Measurements from ENCODE around the gene NOTCH1.

Gene NOTCH1

DNA sequence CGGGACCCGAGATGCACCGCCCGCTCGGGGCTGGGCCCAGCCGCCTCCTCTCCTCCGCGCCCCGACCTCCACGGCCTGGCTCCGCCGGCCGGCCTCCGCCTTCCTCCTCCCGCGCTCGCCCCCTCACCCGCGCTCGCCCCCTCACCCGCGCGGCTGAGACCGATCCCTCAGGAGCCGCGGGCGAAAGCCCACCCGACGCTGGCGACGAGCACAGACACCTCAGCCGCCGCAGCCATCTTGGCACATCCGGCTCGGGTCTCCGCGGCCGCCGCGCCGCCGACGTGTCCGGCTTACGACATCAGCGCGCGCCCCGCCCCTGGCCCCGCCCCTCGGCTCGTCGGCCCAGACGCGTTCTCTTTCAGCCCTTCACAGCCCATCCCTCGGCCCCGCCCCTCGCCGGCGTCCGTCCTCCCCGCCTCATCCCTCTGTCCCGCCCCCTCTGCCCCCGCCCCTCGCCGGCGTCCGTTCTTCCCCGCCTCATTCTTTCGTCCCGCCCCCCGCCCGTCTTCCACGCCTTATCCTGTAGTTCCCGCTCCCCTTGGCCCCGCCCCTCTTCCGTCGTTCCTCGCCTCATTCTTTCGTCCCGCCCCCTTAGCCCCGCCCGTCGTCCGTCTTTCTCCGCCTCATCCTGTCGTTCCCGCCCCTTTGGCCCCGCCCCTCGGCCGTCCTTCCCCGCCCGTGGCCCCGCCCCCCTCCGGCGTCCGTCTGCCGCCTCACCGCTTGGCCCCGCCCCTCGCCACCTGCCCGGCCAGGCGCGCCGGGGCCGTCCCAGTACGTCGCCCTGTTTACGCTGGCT, 62.9 kb downstream of the NOTCH1 start, which contains the start of gene SEC16A:
Gene SEC16A (minus strand): TSS at position 248 of the 796 bp plus-strand sequence. CDS start 5,425 bp downstream, outside the sequence.
- peak; percentile 99 for DNase-seq

DNA sequence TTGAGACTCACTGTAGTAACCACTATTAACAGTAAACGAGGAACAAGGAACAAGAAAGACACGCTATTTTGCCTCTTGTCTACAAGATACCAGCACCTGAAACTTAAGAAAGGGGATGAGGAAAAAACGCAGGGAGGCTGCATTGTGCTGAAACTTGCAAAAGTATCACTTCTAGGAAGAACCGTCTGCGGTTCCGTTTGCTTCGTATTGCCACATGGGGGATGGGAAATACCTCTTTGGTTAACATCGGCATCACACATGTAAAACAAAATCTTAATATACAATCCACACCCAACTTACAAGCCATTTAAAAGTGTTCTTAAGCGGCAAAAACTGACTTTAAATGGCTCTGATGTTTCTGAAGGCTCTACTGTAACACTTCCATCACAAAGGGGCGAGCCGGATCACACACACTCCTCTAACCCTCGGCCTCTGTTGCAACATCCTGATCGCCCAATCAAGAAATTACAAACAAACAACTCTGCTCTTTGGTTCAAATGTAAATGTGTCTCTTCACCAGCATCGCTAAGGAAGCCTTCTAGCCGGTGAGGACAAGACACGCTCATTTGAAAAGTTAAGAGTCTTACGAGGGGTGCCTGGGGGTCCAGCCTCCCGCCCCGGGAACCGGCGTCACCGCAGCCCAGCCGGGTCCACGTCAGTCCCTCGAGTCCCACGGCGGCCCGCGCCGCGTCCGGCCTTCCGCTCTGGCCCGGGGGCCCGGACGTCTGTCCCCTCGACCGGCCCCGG, 63.6 kb downstream of the NOTCH1 start:
- DNase-seq = peak; percentile 71

DNA sequence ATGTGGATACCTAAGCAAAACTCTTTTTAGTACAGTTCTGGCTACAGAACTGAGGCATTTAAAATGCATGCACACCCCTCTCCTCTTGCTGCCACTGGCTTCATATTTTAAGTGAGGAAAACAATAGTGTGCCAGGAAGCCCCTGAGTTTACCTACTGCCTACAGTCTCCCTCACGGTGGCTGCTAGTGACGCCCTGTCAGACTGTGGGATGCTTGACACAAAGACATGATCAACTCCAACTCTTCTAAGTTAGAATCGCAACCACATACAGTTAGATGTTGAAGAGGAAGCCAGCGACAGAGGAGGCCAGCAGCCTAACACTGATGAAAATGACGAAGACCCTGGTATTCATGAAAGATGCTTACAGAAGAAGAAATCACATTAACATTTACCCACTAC, 64.3 kb downstream of the NOTCH1 start:
- no peak for DNase-seq

DNA sequence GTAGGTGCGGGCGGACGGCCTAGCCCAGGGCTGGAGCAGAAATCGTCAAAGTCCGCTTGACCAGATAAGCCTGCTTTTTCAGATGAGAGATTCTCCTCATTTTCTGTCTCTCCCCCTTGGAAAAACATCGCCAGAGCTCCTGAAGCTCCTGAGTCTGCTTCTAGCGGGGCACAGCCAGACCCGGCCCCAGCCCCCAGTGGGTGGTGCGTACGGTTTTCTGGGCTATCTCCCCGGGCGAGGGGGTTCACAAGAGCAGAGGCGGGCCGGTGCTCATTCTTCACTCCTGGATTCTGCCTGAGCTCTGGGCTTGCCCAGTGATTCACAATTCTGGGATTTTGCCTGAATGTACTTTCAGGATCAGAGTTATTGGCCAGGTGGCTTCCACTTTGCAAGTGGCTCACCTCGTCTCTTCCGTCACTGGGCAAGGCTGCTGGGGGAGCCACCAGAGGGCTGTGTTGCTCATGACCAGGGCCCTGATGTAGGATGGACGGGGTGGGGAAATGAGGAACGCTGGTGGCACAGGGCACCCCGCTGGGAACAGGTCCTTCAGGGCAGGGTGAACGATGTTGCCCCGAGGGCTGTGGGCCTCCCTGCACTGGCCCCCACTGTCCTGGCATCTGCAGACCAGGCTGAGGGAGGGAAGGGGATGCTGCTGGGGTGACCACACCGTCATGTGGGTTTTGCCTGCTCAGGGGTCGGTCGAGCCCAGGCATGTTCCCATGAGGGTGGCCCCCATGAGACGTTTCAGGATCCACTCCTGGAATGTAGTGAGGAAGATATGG, 69.3 kb downstream of the NOTCH1 start:
- DNase-seq = no peak

DNA sequence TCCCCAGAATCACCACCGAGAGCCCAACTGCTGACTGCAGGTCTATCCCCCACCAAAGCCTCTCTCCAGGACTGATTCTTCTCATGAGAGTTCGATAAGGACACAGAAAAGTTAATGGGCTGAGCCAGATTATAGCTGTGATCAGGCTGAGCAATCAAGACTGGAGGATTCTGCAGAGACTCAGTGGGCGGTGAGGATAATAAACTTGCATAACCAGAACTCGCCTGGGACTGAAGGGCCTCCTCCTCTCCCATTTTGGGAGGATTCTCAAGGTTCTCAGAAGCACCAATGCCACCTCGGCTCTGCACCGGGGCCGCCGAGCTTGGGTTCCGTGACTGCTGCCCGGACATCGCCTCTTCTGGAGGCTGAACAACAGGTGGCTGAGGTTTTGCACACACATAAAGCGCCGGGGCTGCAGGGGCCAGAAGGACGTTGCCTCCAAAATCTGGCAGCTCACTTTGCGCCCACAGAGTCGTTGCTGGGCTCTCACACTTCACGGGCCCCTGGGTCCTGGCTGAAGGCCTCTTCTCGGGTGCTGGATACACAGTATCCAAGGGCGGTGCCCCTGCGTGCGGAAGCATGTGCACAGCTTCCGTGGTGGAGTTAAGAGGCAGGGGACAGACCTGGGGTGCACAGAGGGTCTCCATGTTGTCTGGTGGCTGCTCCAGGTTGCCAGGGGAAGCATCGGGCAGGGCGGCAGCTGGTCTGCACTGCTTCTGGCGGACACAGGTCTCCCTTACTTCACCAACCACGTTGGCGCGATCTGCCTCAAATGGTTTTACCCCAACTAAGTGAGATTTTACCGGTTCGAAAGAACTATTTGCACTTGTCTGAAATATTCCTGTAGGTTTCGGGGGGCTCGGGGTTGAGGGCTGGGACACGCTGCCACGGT, 70.6 kb downstream of the NOTCH1 start:
- DNase-seq = no peak

DNA sequence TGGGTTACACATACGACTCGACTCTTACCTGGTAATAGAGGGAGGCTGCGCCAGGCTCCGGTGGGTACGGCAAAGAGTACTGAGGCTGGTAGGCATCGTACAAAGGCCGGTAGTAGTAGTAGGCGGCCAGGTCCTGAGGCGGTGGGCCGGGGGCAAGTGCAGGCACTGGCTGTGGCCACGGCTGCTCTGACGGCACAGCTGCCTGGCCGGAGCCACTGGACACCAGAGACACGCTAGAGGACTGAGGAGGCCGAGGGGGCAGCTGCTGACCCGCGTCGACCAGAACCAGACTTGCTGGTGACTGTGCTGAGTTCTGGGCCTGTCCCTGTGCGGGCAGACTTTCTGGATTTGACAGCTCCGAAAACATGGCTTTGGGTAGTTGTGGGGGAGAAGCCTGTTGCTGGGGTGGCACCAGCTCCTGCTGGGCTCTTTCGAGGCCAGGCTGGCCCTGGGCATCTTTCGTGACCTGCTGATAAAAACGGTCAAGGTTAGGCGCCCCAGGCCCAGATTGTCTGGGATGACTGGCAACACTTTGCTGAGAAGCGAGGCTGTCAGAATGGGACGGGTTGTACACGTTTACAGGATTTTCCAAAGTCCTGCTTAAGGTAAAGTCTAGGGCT, 71.7 kb downstream of the NOTCH1 start:
- no peak for DNase-seq

DNA sequence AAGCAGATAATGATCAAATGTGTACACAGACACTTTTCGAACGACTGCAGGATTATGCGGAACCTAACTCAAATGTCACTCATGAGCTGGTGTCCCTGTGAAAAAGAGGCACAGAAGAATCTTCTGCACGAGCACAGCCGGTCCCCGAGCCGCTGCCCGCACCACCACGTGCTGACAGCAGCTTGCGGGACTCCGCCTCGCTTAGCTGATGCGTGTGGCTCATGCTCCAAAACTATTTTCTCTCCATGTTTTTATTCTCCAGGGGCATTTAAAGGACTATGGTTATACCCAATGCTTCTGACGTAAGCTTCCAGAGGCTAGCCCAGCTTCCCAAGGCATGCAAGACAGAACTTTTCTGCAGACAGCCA, 72.5 kb downstream of the NOTCH1 start:
- no peak for DNase-seq

DNA sequence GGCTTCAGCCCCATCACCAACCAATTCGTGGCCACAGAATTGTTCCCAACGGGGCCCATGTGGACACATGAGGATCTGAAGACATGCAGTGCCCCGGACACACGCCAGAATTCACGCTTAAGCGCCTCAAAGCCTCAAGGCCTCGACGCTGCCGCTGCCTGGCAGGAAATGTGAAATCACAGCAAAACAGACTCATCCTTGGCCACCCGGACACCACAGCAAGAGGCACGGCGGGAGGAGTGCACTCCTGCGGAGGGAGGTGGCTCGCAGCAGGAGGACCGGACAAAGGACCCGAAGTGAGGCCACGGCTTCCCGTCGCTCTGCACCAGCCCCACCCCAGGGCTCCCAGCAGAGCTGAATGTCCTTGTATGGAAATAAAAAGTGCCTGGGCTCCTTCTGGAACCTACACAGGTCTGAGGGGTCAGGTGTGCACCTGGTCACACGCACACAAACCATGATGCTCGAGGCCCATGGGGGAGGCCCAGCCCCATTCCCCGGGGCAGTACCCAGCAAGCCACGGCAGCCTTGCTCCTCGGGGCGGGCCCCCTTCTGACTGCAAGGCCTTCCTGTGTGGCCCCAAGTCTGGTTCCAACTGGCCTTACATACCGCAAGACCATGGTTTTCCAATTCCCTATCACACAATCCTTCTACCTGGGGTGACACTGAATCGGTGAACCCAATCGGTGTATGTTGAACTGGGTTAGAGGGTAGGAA, 73.1 kb downstream of the NOTCH1 start:
- no peak for DNase-seq

DNA sequence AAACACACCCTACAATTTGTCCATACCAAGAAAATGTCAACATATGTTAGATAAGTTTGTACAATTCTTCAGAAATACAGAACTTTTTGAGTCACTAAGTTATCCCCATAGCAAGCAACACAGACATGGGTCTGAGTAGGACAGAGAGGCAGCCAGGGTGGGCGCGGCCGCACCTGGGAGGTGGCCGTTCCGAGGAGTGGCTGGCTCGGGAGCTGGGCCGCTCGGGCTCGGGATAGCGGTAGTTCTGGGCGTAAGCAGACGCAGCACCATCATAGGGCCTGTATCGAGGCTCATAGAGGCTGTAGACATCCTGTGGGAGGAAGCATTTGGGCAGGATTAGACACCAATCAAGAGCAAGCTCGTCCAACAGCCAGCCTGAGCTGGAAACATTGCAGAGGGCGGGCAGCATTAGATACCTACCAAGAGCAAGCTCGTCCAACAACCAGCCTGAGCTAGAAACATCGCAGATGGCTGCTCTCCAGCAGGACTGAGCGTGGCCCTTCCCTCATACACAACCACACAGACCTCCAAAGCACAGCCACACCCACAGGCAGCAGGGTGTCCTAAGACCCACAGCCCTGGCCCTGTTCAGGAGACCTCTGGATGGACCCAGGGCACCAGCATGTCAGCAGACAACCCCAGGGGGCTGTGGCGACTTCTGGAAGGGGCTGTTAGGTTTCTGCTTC, 73.9 kb downstream of the NOTCH1 start:
- DNase-seq = no peak

DNA sequence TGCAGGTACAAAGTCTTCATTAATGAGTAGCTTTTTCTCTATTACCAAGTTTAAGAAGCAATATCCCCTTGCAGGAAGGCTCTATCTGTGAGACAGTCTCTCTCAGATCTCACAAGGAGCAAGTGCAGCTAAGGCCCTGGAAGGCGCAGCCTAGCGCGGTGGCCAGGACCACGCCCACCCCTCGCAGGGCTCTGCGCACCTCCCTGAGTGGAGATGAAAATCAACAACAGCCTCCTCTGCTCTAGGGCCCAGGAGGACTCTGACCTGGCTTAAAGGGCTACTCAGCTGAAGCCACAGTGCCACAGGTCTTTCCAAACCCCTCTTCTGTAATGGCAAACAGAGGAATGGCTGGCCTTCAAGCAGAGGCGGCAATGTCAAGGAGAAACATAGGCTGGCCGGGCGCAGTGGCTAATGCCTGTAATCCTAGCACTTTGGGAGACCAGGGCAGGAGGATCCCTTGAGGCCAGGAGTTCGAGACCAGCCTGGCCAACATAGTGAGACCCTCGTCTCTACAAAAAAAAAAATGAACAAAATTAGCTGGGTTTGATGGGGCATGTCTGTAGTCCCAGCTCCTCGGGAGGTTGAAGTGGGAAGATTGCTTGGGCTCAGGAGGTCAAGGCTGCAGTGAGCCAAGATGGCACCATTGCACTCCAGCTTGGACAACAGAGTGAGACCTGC, 74.9 kb downstream of the NOTCH1 start:
- DNase-seq = no peak

DNA sequence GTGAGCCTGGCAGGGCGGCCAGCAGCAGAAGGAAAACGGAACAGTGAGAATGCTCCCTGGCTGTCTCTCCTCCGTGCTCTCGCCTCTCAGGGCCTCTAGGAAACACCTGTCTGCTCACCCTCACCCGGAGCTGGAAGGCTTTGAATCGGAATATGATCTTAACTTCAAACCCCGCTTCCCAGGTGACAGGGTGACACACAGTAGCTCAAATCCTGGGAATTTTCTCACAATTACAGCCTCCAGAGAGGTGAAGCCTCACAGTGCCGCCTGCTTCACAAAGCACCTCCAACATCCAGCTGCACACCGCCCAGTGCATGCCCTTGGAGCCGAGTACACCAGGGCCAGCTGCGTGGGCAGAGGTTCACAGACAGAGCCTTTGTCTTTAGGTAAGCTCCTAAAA, 75.5 kb downstream of the NOTCH1 start:
- DNase-seq = no peak

DNA sequence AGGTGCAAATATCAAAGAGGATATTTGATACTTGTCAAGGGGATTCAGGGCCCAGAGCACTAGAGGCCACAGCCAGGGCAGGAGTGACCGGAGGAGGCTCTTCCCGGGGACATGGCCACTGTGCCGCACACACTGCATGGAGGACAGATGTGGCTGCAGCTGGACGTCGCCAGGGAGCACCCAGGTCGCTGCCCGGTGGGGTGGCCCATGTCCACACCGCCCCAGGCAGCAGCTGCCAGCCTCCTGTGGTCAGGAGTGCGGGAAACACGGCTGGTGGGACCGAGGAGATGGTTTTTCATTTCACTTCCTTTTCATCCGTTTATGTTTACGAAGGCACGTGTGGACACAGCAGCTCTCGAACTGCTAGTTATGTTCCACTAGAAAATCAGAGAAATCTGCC, 78.1 kb downstream of the NOTCH1 start:
- DNase-seq = no peak

DNA sequence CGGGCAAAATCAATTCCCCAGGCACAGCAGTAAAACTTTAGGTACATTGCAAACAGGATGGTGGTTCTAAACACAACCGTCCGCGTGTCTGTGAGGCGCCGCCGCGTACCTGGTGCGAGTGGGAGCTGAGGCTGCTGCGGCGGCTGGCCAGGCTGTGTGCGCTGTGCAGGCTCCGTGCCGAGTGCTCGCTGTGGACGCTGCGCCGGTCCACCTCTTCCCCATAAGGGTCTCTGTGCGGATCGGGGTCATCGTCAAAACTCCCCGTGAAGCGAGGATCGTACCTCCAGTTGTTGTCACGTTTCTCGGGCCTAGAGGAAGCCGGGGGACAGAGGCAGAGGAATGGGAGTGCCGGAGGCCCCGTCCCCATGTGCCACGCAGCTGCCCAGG, 79.7 kb downstream of the NOTCH1 start:
- DNase-seq = no peak

DNA sequence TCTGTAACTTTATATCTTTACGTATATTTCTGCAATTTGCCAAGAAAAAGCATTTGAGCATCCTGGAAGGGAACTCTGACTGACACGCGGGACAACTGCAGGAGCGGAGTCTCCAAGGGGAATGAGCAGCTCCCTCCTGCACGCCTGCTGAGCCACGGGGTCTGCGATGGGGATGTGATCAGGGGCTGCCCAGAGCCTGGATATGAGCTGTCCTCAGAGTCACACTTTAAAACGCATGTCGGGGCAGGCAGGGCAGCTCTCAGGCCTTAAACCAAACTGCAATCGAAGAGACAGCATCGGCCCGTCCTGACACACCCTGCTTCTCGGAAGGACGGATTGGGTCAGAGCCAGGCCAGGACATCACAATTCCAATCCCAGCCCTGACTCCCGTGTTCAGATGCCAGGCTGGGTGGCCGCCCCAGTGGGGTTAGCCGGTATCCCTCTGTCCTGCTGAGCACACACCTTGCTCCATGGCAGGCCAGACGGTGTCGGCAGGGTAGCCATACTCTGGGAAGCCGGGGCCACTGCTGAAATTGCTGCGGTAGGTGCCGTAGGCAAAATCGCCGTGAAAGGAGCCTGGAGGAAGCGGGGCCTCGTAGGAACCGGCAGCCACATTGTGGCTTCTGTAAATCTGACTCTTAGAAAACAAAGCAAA, 80.2 kb downstream of the NOTCH1 start:
- no peak for DNase-seq

DNA sequence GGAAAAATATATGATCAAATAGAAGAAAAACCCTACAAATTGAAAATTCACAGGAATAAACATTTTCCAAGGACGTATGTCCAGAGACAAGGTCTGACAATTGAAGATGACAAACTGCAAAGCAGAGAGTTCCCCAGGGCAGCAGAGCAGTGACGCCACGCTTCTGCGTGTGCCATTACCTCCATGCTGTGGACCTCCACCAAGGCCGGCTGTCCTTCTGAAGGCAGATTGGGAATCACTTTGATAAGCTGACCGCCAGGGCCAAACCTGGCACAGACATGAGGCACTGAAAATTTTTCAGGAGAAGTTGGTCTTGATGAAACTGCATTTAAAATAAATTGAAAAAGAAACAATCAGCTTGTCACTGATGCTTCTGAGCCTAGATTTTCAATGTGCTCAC, 81.6 kb downstream of the NOTCH1 start:
- no peak for DNase-seq

DNA sequence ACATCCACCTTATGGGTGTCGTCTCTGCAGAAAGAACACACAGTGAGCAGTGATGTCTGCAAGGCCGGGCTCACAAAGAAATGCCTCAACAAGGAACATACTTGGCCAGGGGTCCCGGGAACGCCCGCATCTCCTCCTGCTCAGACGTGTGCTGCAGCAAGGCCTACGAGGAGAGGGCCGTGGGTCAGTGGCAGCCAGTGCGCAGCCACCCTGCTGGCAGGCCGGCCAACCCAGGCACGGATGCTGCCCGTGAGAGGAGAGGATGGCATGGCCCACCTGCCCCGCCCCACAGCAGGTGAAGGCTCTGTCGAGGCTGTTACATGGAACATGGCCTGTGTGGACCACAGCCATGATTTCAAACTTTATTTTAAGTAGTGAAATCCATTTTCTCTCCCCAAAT, 82.3 kb downstream of the NOTCH1 start:
- DNase-seq = no peak

DNA sequence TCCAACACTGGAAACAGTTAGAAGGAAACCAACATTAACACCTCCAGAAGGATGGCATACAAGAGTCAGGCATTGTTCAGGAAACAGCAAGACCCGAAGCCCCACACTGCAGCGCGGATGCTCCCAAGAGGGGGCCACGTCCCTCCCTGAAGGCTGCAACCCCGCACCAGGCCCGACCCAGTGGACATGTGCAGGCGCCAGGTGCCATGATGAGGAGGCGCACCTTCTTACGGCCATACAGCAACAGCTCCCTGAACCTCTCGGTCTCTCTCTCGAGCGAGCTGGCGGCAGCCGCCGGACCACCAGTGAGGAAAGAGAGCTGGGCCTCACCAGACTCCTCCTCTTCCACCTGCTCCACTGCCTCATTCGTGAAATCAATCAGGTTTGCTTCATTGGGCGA, 83.2 kb downstream of the NOTCH1 start:
- DNase-seq = peak; percentile 3

DNA sequence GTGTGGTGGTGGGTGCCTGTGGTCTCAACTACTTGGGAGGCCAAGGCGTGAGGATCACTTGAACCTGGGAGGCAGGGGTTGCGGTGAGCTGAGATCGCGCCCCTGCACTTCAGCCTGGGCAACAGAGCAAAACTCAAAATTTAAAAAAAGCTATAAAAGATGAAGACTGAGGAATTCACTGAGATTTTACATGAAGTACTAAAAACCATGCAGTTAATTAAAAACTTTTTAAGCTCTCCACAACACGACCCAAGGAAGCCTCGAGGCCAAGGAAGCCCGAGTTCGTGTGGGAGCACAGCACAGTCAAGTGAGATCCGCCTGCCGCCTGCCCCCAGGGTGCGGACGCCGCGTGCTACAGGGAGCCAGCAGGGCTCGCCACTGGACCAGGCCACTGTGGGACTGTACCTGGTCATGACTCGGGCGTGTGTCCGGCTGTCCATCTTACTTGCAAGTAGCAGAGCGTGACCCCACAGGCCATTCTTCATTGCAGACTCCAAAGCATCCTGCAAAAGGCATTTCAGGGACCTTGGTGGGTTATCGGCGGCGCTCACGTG, 85.0 kb downstream of the NOTCH1 start:
- DNase-seq = no peak

DNA sequence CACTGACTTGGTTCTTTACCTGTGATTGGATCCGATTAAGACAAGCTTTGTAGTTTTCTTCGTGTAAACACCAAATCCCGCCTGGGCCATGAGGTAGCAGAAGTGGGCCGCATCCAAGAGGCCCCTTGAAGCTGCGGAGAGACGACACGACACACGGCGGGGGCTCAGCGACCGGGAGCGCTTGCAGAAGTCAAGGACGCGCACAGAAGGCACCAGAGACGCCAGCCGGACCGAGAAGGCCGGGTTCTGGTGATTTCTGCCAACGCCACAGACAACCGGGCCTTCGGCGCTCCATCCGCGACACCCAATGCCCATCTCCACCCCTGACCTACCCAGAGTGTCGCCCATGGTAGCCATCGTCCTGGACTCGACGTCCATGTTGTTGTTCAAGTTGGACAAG, 86.4 kb downstream of the NOTCH1 start:
- DNase-seq = no peak
